ENCODE measurements around the gene AUTS2. TPM values are rescaled to one million over a fixed set of nuclear protein-coding genes. Genes with fewer than 3 reads are reported as not detected.

AUTS2 gene
- total RNA-seq, 1 donor from 2014 or later = 2.1 TPM

DNA sequence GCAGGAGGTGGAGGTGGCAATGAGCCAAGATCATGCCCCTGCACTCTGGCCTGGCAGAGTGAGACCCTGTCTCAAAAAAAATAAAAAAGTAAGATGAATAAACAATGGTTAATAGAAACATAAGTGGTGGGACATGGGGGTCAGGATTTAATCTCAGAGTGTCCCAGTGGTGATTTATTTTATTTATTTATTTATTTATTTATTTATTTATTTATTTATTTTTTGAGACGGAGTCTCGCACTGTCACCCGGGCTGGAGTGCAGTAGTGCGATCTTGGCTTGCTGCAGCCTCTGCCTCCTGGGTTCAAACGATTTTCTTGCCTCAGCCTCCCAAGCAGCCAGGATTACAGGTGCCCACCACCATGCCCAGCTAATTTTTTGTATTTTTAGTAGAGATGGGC is 1051.0 kb downstream of the AUTS2 start:
- H3K4me3 Mint-ChIP-seq = no peak overlapping the region
- intact Hi-C loops (cut with micrococcal nuclease) = loop anchor here (5.0 to 10.0 kb wide), 2 partner anchors 48 to 335 kb away; no protein-coding TSS in a partner anchor
- H3K27me3 Mint-ChIP-seq = peaks cover 23% of the 10 kb centered on the region
- DNase-seq = no peak
- peaks cover 2% of the 10 kb centered on the region for H3K36me3 Mint-ChIP-seq (ENCODE audit: low read depth)
- peak overlapping the region; percentile 57 for H3K27ac Mint-ChIP-seq
- peaks cover 20% of the 10 kb centered on the region for H3K9me3 Mint-ChIP-seq
- H3K4me1 Mint-ChIP-seq = peaks cover 13% of the 10 kb centered on the region

- DNase-seq = no peak
- no peak overlapping the region for H3K4me3 Mint-ChIP-seq
- no peaks in the 10 kb centered on the region for H3K4me1 Mint-ChIP-seq
- intact Hi-C loops (cut with micrococcal nuclease) = no loop called here
- no peaks in the 10 kb centered on the region for H3K36me3 Mint-ChIP-seq (ENCODE audit: low read depth)
- H3K9me3 Mint-ChIP-seq = peaks cover 20% of the 10 kb centered on the region
- no peak overlapping the region for H3K27ac Mint-ChIP-seq
- peaks cover 15% of the 10 kb centered on the region for H3K27me3 Mint-ChIP-seq
These were observed 1055.9 kb downstream of the AUTS2 start for GRCh38 chr7:70654146-70654545.

GRCh38 chr7:70654979-70655378 is 1056.7 kb downstream of the AUTS2 start:
- H3K27me3 Mint-ChIP-seq = peaks cover 15% of the 10 kb centered on the region

GRCh38 chr7:70655694-70656093 is 1057.4 kb downstream of the AUTS2 start:
- DNase-seq = no peak
- intact Hi-C loops (cut with micrococcal nuclease) = no loop called here
- H3K36me3 Mint-ChIP-seq (ENCODE audit: low read depth) = no peaks in the 10 kb centered on the region
- H3K27ac Mint-ChIP-seq = no peak overlapping the region
- H3K27me3 Mint-ChIP-seq = peaks cover 12% of the 10 kb centered on the region
- H3K4me1 Mint-ChIP-seq = peaks cover 11% of the 10 kb centered on the region
- no peak overlapping the region for H3K4me3 Mint-ChIP-seq
- H3K9me3 Mint-ChIP-seq = peaks cover 19% of the 10 kb centered on the region

More at GRCh38 chr7:70654979-70655378, 1056.7 kb downstream of the AUTS2 start:
- H3K9me3 Mint-ChIP-seq = peaks cover 20% of the 10 kb centered on the region
- H3K36me3 Mint-ChIP-seq (ENCODE audit: low read depth) = no peaks in the 10 kb centered on the region
- no peak overlapping the region for H3K27ac Mint-ChIP-seq
- peaks cover 5% of the 10 kb centered on the region for H3K4me1 Mint-ChIP-seq
- intact Hi-C loops (cut with micrococcal nuclease) = no loop called here
- no peak for DNase-seq
- H3K4me3 Mint-ChIP-seq = no peak overlapping the region

DNA sequence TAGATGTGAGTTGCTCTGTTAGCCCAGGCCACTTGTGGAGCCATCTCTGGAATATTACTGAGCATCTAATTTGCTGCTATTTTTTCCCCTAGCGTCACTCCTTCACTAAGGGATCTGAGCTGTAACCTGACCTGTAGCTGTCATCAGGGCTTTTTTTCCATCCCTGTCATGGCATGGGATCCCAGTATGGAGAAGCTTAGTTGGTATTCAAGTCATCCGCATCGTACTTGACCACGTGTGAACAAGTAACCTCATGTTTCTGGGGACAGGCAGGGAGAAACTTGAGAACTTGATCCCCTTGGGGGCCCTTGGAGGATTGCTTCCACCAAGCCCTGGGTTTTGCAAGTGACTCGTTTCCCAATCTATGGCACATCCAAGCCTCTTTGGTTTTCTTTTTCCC is 1059.3 kb downstream of the AUTS2 start:
- Mint-ChIP-seq H3K36me3 (ENCODE audit: low read depth) (no peaks in the 10 kb centered on the region), H3K27ac (no peak overlapping the region), H3K27me3 (peaks cover 2% of the 10 kb centered on the region), H3K9me3 (peaks cover 9% of the 10 kb centered on the region), H3K4me1 (peaks cover 14% of the 10 kb centered on the region), H3K4me3 (no peak overlapping the region)
- DNase-seq = no peak
- intact Hi-C loops (cut with micrococcal nuclease) = no loop called here

GRCh38 chr7:70657989-70658632 is 1059.8 kb downstream of the AUTS2 start:
- H3K27me3 Mint-ChIP-seq = no peaks in the 10 kb centered on the region
- intact Hi-C loops (cut with micrococcal nuclease) = no loop called here
- no peak overlapping the region for H3K27ac Mint-ChIP-seq
- no peaks in the 10 kb centered on the region for H3K36me3 Mint-ChIP-seq (ENCODE audit: low read depth)
- no peak for DNase-seq
- no peak overlapping the region for H3K4me3 Mint-ChIP-seq
- H3K9me3 Mint-ChIP-seq = peaks cover 5% of the 10 kb centered on the region
- H3K4me1 Mint-ChIP-seq = peaks cover 14% of the 10 kb centered on the region

- Mint-ChIP-seq H3K9me3 (peaks cover 5% of the 10 kb centered on the region), H3K27me3 (no peaks in the 10 kb centered on the region), H3K36me3 (ENCODE audit: low read depth) (no peaks in the 10 kb centered on the region), H3K4me1 (peaks cover 14% of the 10 kb centered on the region), H3K27ac (peak overlapping the region; percentile 29), H3K4me3 (no peak overlapping the region)
- intact Hi-C loops (cut with micrococcal nuclease) = no loop called here
- no peak for DNase-seq
These were observed 1061.0 kb downstream of the AUTS2 start for GRCh38 chr7:70659263-70659662.

DNA sequence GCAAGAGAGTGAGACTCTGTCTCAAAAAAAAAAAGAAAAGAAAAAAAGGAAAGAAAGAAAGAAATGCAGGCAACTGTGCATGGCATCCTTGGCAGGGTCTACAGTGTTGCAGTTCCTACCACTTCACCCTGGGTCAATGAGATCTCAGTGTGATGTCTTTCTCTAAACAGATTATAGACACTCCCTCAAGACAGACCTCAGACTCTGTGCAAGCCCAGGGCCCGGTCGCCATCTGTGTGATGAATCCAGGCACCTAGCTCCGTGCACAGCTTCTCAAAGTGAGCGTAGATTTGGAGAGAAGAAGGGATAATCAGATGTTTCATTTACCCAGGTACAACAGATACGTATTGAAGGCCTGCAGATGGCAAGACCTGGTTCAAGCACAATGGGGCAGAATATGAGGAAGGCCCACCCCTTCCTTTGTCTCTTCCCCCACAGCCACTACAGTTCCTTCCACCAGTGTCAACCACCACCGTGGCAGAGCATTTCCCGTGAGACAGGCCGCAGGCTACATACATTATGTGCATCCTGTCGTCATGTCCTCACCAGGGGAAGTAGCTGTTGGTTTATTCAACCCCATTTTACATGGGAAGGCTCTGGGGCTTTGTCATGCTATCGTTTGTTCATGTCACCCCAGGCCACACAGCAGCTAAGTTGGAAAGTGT is 1062.0 kb downstream of the AUTS2 start:
- intact Hi-C loops (cut with micrococcal nuclease) = no loop called here
- H3K9me3 Mint-ChIP-seq = peaks cover 5% of the 10 kb centered on the region
- H3K4me3 Mint-ChIP-seq = no peak overlapping the region
- no peaks in the 10 kb centered on the region for H3K27me3 Mint-ChIP-seq
- no peaks in the 10 kb centered on the region for H3K36me3 Mint-ChIP-seq (ENCODE audit: low read depth)
- H3K4me1 Mint-ChIP-seq = peaks cover 14% of the 10 kb centered on the region
- peak; percentile 74 for DNase-seq
- no peak overlapping the region for H3K27ac Mint-ChIP-seq

- Mint-ChIP-seq H3K4me1 (peaks cover 14% of the 10 kb centered on the region), H3K27me3 (no peaks in the 10 kb centered on the region), H3K36me3 (ENCODE audit: low read depth) (no peaks in the 10 kb centered on the region), H3K27ac (no peak overlapping the region), H3K9me3 (peaks cover 5% of the 10 kb centered on the region), H3K4me3 (no peak overlapping the region)
- intact Hi-C loops (cut with micrococcal nuclease) = no loop called here
- DNase-seq = no peak
These were observed 1062.5 kb downstream of the AUTS2 start for GRCh38 chr7:70660819-70661191.

DNA sequence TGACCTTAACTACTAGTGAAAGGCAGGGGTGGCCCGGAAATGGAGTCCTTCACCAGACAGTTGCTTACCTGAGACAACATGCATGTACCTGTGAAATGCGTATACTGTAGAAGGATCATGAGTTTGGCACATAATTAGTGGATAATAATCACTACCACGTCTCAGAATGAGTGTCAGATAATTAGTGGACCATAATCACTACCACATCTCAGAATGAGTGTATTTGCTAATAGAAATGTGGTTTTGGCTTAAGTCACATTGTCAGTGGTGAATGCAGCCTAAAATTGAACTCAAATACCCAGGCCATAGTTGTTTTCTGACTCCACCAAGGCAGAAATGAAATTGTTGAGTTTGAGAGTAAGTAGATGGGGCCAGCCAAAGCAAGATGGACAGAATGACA is 1065.4 kb downstream of the AUTS2 start:
- Mint-ChIP-seq H3K9me3 (peaks cover 5% of the 10 kb centered on the region), H3K36me3 (ENCODE audit: low read depth) (no peaks in the 10 kb centered on the region), H3K27ac (no peak overlapping the region), H3K4me3 (no peak overlapping the region), H3K4me1 (peaks cover 14% of the 10 kb centered on the region), H3K27me3 (peaks cover 1% of the 10 kb centered on the region)
- intact Hi-C loops (cut with micrococcal nuclease) = no loop called here
- DNase-seq = no peak

DNA sequence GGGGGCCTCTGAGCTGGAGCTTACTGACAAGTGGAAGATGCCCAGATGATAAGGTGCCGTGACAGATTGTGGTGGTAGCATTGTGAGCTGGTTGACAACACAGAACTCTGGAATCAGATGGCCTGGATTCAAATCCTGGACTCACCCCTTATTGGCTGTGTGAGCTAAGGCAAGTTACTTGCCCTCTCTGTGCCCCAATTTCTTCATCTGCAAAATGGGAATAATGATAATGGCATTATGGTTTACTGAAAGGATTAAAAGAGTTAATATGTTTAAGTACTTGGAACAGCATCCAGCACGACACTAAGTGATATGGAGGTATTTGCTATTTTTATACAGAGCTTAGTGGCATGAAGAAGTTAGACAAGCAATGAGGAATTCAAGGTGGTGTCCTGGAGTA is 1067.7 kb downstream of the AUTS2 start:
- no peaks in the 10 kb centered on the region for H3K36me3 Mint-ChIP-seq (ENCODE audit: low read depth)
- H3K4me3 Mint-ChIP-seq = no peak overlapping the region
- H3K9me3 Mint-ChIP-seq = peaks cover under 1% of the 10 kb centered on the region
- no peak for DNase-seq
- intact Hi-C loops (cut with micrococcal nuclease) = no loop called here
- H3K4me1 Mint-ChIP-seq = no peaks in the 10 kb centered on the region
- no peak overlapping the region for H3K27ac Mint-ChIP-seq
- H3K27me3 Mint-ChIP-seq = peaks cover 5% of the 10 kb centered on the region

- H3K9me3 Mint-ChIP-seq = peaks cover 4% of the 10 kb centered on the region
- DNase-seq = no peak
- intact Hi-C loops (cut with micrococcal nuclease) = no loop called here
These were observed 1069.1 kb downstream of the AUTS2 start for GRCh38 chr7:70667406-70667805.

GRCh38 chr7:70668606-70669358 is 1070.5 kb downstream of the AUTS2 start:
- no peak overlapping the region for H3K4me3 Mint-ChIP-seq
- H3K36me3 Mint-ChIP-seq (ENCODE audit: low read depth) = no peaks in the 10 kb centered on the region
- intact Hi-C loops (cut with micrococcal nuclease) = no loop called here
- no peaks in the 10 kb centered on the region for H3K4me1 Mint-ChIP-seq
- peaks cover 7% of the 10 kb centered on the region for H3K27me3 Mint-ChIP-seq
- DNase-seq = no peak
- H3K9me3 Mint-ChIP-seq = peaks cover 4% of the 10 kb centered on the region
- no peak overlapping the region for H3K27ac Mint-ChIP-seq

More at GRCh38 chr7:70667406-70667805, 1069.1 kb downstream of the AUTS2 start:
- H3K27ac Mint-ChIP-seq = no peak overlapping the region
- H3K36me3 Mint-ChIP-seq (ENCODE audit: low read depth) = no peaks in the 10 kb centered on the region
- peaks cover 7% of the 10 kb centered on the region for H3K27me3 Mint-ChIP-seq
- no peak overlapping the region for H3K4me3 Mint-ChIP-seq
- H3K4me1 Mint-ChIP-seq = no peaks in the 10 kb centered on the region

- no peak for DNase-seq
- Mint-ChIP-seq H3K27ac (no peak overlapping the region), H3K9me3 (peaks cover 4% of the 10 kb centered on the region), H3K4me1 (no peaks in the 10 kb centered on the region), H3K36me3 (ENCODE audit: low read depth) (no peaks in the 10 kb centered on the region), H3K27me3 (peaks cover 7% of the 10 kb centered on the region), H3K4me3 (no peak overlapping the region)
- intact Hi-C loops (cut with micrococcal nuclease) = no loop called here
These were observed 1071.6 kb downstream of the AUTS2 start for GRCh38 chr7:70669854-70670253.

Data from activated CD4-positive, alpha-beta T cell treated with anti-CD3 and anti-CD28 coated beads, Interleukin-2, amount 10 ng/mL, durations not matched to agents 24 days and 14 days (primary cell).